Trophoblast cell (in vitro differentiated cells and primary cell): ENCODE data around the gene SCRN2.

Experiments
- DNase-seq, 2 donors: peaks; one replicate each; pipeline ENCODE4 v3.0.0-alpha.2; 2016
- H2AFZ ChIP-seq: 2 replicates; pipeline ENCODE4 v1.6.1; 2013; ENCODE audit warnings: low read length, moderate library complexity, mild to moderate bottlenecking; ENCODE audit not compliant: insufficient read depth, poor library complexity
- H2AK5ac ChIP-seq: 2 replicates; pipeline ENCODE4 v1.6.1; 2013; ENCODE audit warnings: mild to moderate bottlenecking, low read length
- H2BK120ac ChIP-seq: 2 replicates; pipeline ENCODE4 v1.6.1; 2013; ENCODE audit warnings: low read length, mild to moderate bottlenecking, moderate library complexity; ENCODE audit not compliant: insufficient read depth, poor library complexity
- H2BK12ac ChIP-seq: 2 replicates; pipeline ENCODE4 v1.6.1; 2013; ENCODE audit warnings: mild to moderate bottlenecking, low read length, moderate library complexity
- H2BK5ac ChIP-seq: 2 replicates; pipeline ENCODE4 v1.6.1; 2013; ENCODE audit warnings: low read length, low read depth, moderate library complexity, mild to moderate bottlenecking; ENCODE audit not compliant: poor library complexity
- H3K14ac ChIP-seq: 2 replicates; pipeline ENCODE4 v1.6.1; 2013; ENCODE audit warnings: mild to moderate bottlenecking, low read length
- H3K18ac ChIP-seq: 2 replicates; pipeline ENCODE4 v1.6.1; 2013; ENCODE audit warnings: mild to moderate bottlenecking, low read length
- H3K23ac ChIP-seq: 2 replicates; pipeline ENCODE4 v1.6.1; 2013; ENCODE audit warnings: low read length
- H3K27ac ChIP-seq: 2 replicates; pipeline ENCODE4 v1.5.1; 2013; ENCODE audit warnings: low read depth, mild to moderate bottlenecking, inconsistent platforms, low read length, moderate library complexity
- H3K27me3 ChIP-seq: 2 replicates; pipeline ENCODE4 v1.6.1; 2013; ENCODE audit warnings: inconsistent platforms, mild to moderate bottlenecking, low read length, moderate library complexity; ENCODE audit not compliant: insufficient read depth
- H3K36me3 ChIP-seq, 2 experiments: 1 replicate in 1 of 2; 2 replicates in 1 of 2; pipeline ENCODE4 v1.6.1; 2013; ENCODE audit warnings: low read length in 2 of 2, mild to moderate bottlenecking in 2 of 2, moderate library complexity in 1 of 2; ENCODE audit not compliant: insufficient read depth in 2 of 2, control insufficient read depth in 1 of 2
- H3K4ac ChIP-seq: 2 replicates; pipeline ENCODE4 v1.6.1; 2013; ENCODE audit warnings: low read depth, mild to moderate bottlenecking, low read length, moderate library complexity
- H3K4me1 ChIP-seq, 2 experiments: 1 replicate in 1 of 2; 2 replicates in 1 of 2; pipeline ENCODE4 v1.6.1; 2013; ENCODE audit warnings: low read length in 2 of 2, mild to moderate bottlenecking in 2 of 2, moderate library complexity in 1 of 2; ENCODE audit not compliant: insufficient read depth in 2 of 2, control insufficient read depth in 1 of 2
- H3K4me2 ChIP-seq: 2 replicates; pipeline ENCODE4 v1.6.1; 2013; ENCODE audit warnings: inconsistent platforms, mild to moderate bottlenecking, low read length, moderate library complexity
- H3K4me3 ChIP-seq: 2 replicates; pipeline ENCODE4 v1.5.1; 2013; ENCODE audit warnings: mild to moderate bottlenecking, low read depth, low read length, inconsistent platforms
- H3K79me1 ChIP-seq: one replicate; pipeline ENCODE4 v1.6.1; 2013; ENCODE audit warnings: low read length
- H3K79me2 ChIP-seq: 2 replicates; pipeline ENCODE4 v1.6.1; 2013; ENCODE audit warnings: low read length, mild to moderate bottlenecking; ENCODE audit not compliant: control insufficient read depth, insufficient read depth, poor library complexity
- H3K9ac ChIP-seq: 2 replicates; pipeline ENCODE4 v1.6.1; 2013; ENCODE audit warnings: mild to moderate bottlenecking, low read length
- H3K9me3 ChIP-seq: 2 replicates; pipeline ENCODE4 v1.6.1; 2013; ENCODE audit warnings: low read depth, mild to moderate bottlenecking, control low read depth, inconsistent platforms, low read length; ENCODE audit not compliant: insufficient read depth
- H4K12ac ChIP-seq: 2 replicates; pipeline ENCODE4 v1.6.1; 2013; ENCODE audit warnings: low read depth, mild to moderate bottlenecking, low read length, moderate library complexity
- H4K8ac ChIP-seq: 2 replicates; pipeline ENCODE4 v1.6.1; 2013; ENCODE audit warnings: low read depth, mild to moderate bottlenecking, low read length, moderate library complexity
- H4K91ac ChIP-seq: one replicate; pipeline ENCODE4 v1.6.1; 2013; ENCODE audit warnings: low read depth, mild to moderate bottlenecking, low read length, moderate library complexity
- WGBS: extraction: QIAGEN DNeasy Blood & Tissue Kit; methylation state at CpG from one replicate; pipeline ENCODE4 v1.1.7; 2013; ENCODE audit warnings: missing lambda C conversion rate; ENCODE audit not compliant: insufficient read length, insufficient coverage; ENCODE audit errors: extremely low coverage; 5-methylcytosine and 5-hydroxymethylcytosine counted together

SCRN2 gene

GRCh38 chr17:47831003-47831933 lies 9.8 kb downstream of the SCRN2 start, which contains the start of the genes LRRC46 and MRPL10:
TSS of gene LRRC46 (plus strand) at chr17:47831670. CDS start at chr17:47831990, 320 bp downstream.
TSS of gene MRPL10 (minus strand) at chr17:47831541. CDS start at chr17:47831511, 30 bp downstream.
- H3K4ac ChIP-seq, result peak within 1 kb of the TSS; percentile 35
- H2BK12ac ChIP-seq, result no peak within 1 kb of the TSS
- H3K14ac ChIP-seq, result peak within 1 kb of the TSS; percentile 73
- peak within 1 kb of the TSS; percentile 11 for H2AK5ac ChIP-seq
- no CpG with 5 or more reads among the region's 42 CpGs for WGBS
- peaks cover 23 to 27% of the 10 kb centered on the region in 2 experiments for H3K36me3 ChIP-seq
- H3K27ac ChIP-seq, result no peak within 1 kb of the TSS
- peaks cover 3% of the 10 kb centered on the region for H3K79me1 ChIP-seq
- no peaks in the 10 kb centered on the region for H3K9me3 ChIP-seq
- peak within 1 kb of the TSS; percentile 49 for H2BK120ac ChIP-seq
- H3K18ac ChIP-seq, result peak within 1 kb of the TSS; percentile 80
- peak within 1 kb of the TSS; percentile 96 for H3K4me3 ChIP-seq
- no peaks in the 10 kb centered on the region for H3K27me3 ChIP-seq
- no peak within 1 kb of the TSS for H3K23ac ChIP-seq
- peak; percentile 81 to 86 for DNase-seq
- H2BK5ac ChIP-seq, result no peak within 1 kb of the TSS
- peaks cover 8% of the 10 kb centered on the region in 2 experiments for H3K4me1 ChIP-seq
- peak within 1 kb of the TSS; percentile 69 for H3K4me2 ChIP-seq
- peak within 1 kb of the TSS; percentile 71 for H4K12ac ChIP-seq
- no peaks in the 10 kb centered on the region for H3K79me2 ChIP-seq
- H4K8ac ChIP-seq, result peak within 1 kb of the TSS; percentile 92
- peak within 1 kb of the TSS; percentile 96 for H3K9ac ChIP-seq
- peak within 1 kb of the TSS; percentile 47 for H4K91ac ChIP-seq
- H2AFZ ChIP-seq, result peak within 1 kb of the TSS; percentile 80

DNA sequence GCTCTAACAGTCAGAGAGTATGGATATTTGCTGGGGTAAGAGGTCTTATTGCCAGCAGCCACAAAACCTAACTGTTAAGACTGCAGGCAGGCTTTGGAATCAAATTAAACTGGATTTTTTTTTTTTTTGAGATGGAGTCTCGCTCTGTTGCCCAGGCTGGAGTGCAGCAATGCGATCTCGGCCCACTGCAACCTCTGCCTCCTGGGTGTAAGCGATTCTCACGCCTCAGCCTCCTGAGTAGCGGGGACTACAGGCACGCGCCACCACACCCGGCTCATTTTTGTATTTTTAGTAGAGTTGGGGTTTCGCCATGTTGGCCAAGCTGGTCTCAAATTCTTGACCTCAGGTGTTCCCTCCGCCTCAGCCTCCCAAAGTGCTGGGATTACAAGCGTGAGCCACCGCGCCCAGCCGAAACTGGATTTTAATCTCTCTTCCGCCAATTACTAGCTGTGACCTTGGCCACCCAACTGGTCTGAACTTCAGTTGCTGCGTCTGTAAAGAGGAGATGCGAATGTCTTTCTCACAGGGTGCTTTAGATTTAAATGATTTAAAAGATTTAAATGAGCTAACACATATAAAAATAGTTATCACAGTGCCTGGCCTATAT lies 10.6 kb downstream of the SCRN2 start:
- Histone ChIP-seq H3K9me3 (no peaks in the 10 kb centered on the region), H2BK12ac (no peak overlapping the region), H2BK120ac (no peak overlapping the region), H3K4ac (no peak overlapping the region), H3K4me1 (peaks cover 8% of the 10 kb centered on the region in 2 experiments), H4K91ac (no peak overlapping the region), H2AFZ (no peak overlapping the region), H4K12ac (no peak overlapping the region), H3K18ac (no peak overlapping the region), H3K36me3 (peaks cover 19 to 22% of the 10 kb centered on the region in 2 experiments), H2AK5ac (no peak overlapping the region), H4K8ac (no peak overlapping the region), H3K79me2 (no peaks in the 10 kb centered on the region), H3K79me1 (peaks cover 3% of the 10 kb centered on the region), H3K23ac (no peak overlapping the region), H3K4me2 (peak overlapping the region; percentile 59), H3K4me3 (no peak overlapping the region), H3K27ac (no peak overlapping the region), H3K9ac (no peak overlapping the region), H2BK5ac (no peak overlapping the region), H3K14ac (no peak overlapping the region), H3K27me3 (no peaks in the 10 kb centered on the region)
- WGBS, result no CpG with 5 or more reads among the region's 18 CpGs
- DNase-seq, result no peak

- no peaks in the 10 kb centered on the region for H3K9me3 ChIP-seq
- no peak overlapping the region for H2BK5ac ChIP-seq
- H3K79me1 ChIP-seq, result peaks cover 3% of the 10 kb centered on the region
- H2BK12ac ChIP-seq, result no peak overlapping the region
- no peaks in the 10 kb centered on the region for H3K79me2 ChIP-seq
- WGBS, result no CpG with 5 or more reads among the region's 3 CpGs
- no peak overlapping the region for H3K23ac ChIP-seq
- no peak overlapping the region for H3K18ac ChIP-seq
- no peak overlapping the region for H3K14ac ChIP-seq
- no peak overlapping the region for H4K8ac ChIP-seq
- H3K27ac ChIP-seq, result no peak overlapping the region
- H3K9ac ChIP-seq, result no peak overlapping the region
- no peak overlapping the region for H4K12ac ChIP-seq
- H4K91ac ChIP-seq, result no peak overlapping the region
- H3K4me2 ChIP-seq, result no peak overlapping the region
- H3K36me3 ChIP-seq, result peaks cover 19 to 24% of the 10 kb centered on the region in 2 experiments
- H3K4ac ChIP-seq, result no peak overlapping the region
- no peak overlapping the region for H3K4me3 ChIP-seq
- H2AFZ ChIP-seq, result no peak overlapping the region
- H3K4me1 ChIP-seq, result peaks cover 8% of the 10 kb centered on the region in 2 experiments
- H3K27me3 ChIP-seq, result no peaks in the 10 kb centered on the region
- DNase-seq, result no peak
- H2BK120ac ChIP-seq, result no peak overlapping the region
- H2AK5ac ChIP-seq, result no peak overlapping the region
These were observed 11.2 kb downstream of the SCRN2 start for GRCh38 chr17:47829870-47830269.

DNA sequence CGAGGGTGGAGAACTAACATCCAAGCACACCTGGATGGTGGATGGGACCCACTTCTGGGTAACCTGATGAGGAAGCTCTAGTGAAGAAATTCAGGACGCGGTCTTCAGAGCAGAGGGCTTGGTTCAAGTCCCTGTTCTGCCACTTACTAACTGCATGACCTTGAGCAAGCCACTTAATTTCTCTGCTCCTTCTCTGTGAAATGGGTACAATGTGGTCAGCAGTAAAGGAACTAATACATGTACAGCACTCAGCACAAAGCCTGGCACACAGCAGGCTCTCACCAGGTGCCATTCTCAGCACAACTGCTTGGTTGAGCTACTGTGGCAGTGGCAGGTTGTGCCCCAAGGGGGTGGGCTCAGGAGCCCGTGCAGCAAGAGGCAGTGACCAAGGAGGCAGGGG lies 17.6 kb downstream of the SCRN2 start:
- Histone ChIP-seq H2BK5ac (no peak overlapping the region), H4K91ac (no peak overlapping the region), H4K8ac (no peak overlapping the region), H3K4ac (no peak overlapping the region), H3K79me1 (peaks cover 9% of the 10 kb centered on the region), H3K27me3 (no peaks in the 10 kb centered on the region), H3K9ac (no peak overlapping the region), H3K4me1 (peaks cover 8 to 9% of the 10 kb centered on the region in 2 experiments), H3K4me2 (no peak overlapping the region), H2BK120ac (no peak overlapping the region), H3K4me3 (no peak overlapping the region), H3K9me3 (no peaks in the 10 kb centered on the region), H3K23ac (no peak overlapping the region), H2AFZ (no peak overlapping the region), H2AK5ac (no peak overlapping the region), H3K27ac (no peak overlapping the region), H2BK12ac (no peak overlapping the region), H3K36me3 (peaks cover 30 to 39% of the 10 kb centered on the region in 2 experiments), H3K18ac (no peak overlapping the region), H4K12ac (no peak overlapping the region), H3K14ac (no peak overlapping the region), H3K79me2 (peaks cover 1% of the 10 kb centered on the region)
- no CpG with 5 or more reads among the region's 4 CpGs for WGBS
- no peak for DNase-seq
